Measurements from ENCODE around the gene ARID5B.

The ARID5B gene

GRCh38 chr10:62037166-62037831 lies 135.8 kb downstream of the ARID5B start:
- peak; percentile 29 for DNase-seq

GRCh38 chr10:62037890-62038608 lies 136.6 kb downstream of the ARID5B start:
- no peak for DNase-seq

GRCh38 chr10:62038609-62039190 lies 137.2 kb downstream of the ARID5B start:
- DNase-seq: peak; percentile 93

- DNase-seq: no peak
These were observed 138.5 kb downstream of the ARID5B start for GRCh38 chr10:62039954-62040353.

GRCh38 chr10:62040881-62041280 lies 139.4 kb downstream of the ARID5B start:
- no peak for DNase-seq

- DNase-seq: peak; percentile 47
These were observed 142.0 kb downstream of the ARID5B start for GRCh38 chr10:62043421-62044021.

- no peak for DNase-seq
These were observed 143.1 kb downstream of the ARID5B start for GRCh38 chr10:62044566-62044965.

- DNase-seq: peak; percentile 78
These were observed 144.4 kb downstream of the ARID5B start for GRCh38 chr10:62045765-62046521.

- peak; percentile 26 for DNase-seq
These were observed 145.2 kb downstream of the ARID5B start for GRCh38 chr10:62046522-62047227.

- no peak for DNase-seq
These were observed 145.9 kb downstream of the ARID5B start for GRCh38 chr10:62047228-62047892.

- peak; percentile 31 for DNase-seq
These were observed 146.5 kb downstream of the ARID5B start for GRCh38 chr10:62047960-62048383.

GRCh38 chr10:62048470-62048869 lies 147.0 kb downstream of the ARID5B start:
- no peak for DNase-seq

- peak; percentile 89 for DNase-seq
These were observed 147.6 kb downstream of the ARID5B start for GRCh38 chr10:62048919-62049623.

- peak; percentile 19 for DNase-seq
These were observed 148.3 kb downstream of the ARID5B start for GRCh38 chr10:62049624-62050345.

GRCh38 chr10:62050346-62050892 lies 148.9 kb downstream of the ARID5B start:
- peak; percentile 46 for DNase-seq

GRCh38 chr10:62050893-62051433 lies 149.5 kb downstream of the ARID5B start:
- peak; percentile 54 for DNase-seq

GRCh38 chr10:62052276-62052675 lies 150.8 kb downstream of the ARID5B start:
- no peak for DNase-seq

- no peak for DNase-seq
These were observed 152.4 kb downstream of the ARID5B start for GRCh38 chr10:62053860-62054259.

GRCh38 chr10:62054408-62054807 lies 152.9 kb downstream of the ARID5B start:
- no peak for DNase-seq

GRCh38 chr10:62054830-62055229 lies 153.3 kb downstream of the ARID5B start:
- no peak for DNase-seq

All from eye (tissue), 1 donor.